Endothelial cell of umbilical vein (primary cell): ENCODE measurements around the gene DPM2. TPM values are rescaled to one million over a fixed set of nuclear protein-coding genes. Genes with fewer than 3 reads are reported as not detected.
A peak's percentile ranks its signal among the peaks of the same experiment; 100 is the strongest.

Experiments
- BruUV-seq: library from RNA; stranded (reverse); fragments of 400-500 nt; replicated peaks from 2 replicates; lab custom pipeline; 2021; lab: Mats Ljungman, UMichigan
- CTCF ChIA-PET: fragments of 300-600, 350-600 bp; sonication (Branson Sonifier 250); formaldehyde crosslinking; loops from one replicate; lab custom pipeline; 2021; ENCODE audit warnings: antibody characterized with exemption, inconsistent platforms; lab: Charles Lee
- POLR2A ChIA-PET: fragments of 300-600, 350-600 bp; sonication (Branson Sonifier 250); formaldehyde crosslinking; loops from one replicate; lab custom pipeline; 2021; ENCODE audit warnings: antibody characterized with exemption, inconsistent platforms; lab: Charles Lee
- DNase-seq: peaks from one replicate; pipeline ENCODE4 v3.0.0-alpha.2; 2011; ENCODE audit warnings: low read depth, low spot score
- FAIRE-seq: peaks from 2 replicates; lab custom pipeline; 2011; peaks lifted over from hg19 to GRCh38; lab: Jason Lieb, UNC
- H2AFZ ChIP-seq: 2 replicates; pipeline ENCODE4 v1.6.0; 2012; ENCODE audit warnings: low read depth, low read length, control low read depth, inconsistent platforms
- H3K27ac ChIP-seq: 2 replicates; pipeline ENCODE4 v1.5.1; 2011; ENCODE audit warnings: low read depth, mild to moderate bottlenecking, control low read depth, low read length, moderate library complexity; ENCODE audit not compliant: insufficient read depth
- H3K27me3 ChIP-seq, 2 experiments: 2 replicates each; pipeline versions ENCODE4 v1.6.0 to v1.6.1; 2011; ENCODE audit warnings: low read length in 2 of 2, mixed read lengths in 1 of 2; ENCODE audit not compliant: control insufficient read depth in 2 of 2, insufficient read depth in 2 of 2
- H3K36me3 ChIP-seq, 2 experiments: 2 replicates in 1 of 2; 3 replicates in 1 of 2; pipeline ENCODE4 v1.5.1; 2011; ENCODE audit warnings: low read length in 2 of 2, mild to moderate bottlenecking in 1 of 2, moderate library complexity in 1 of 2; ENCODE audit not compliant: control insufficient read depth in 2 of 2, insufficient read depth in 2 of 2; ENCODE audit errors: extremely low read depth in 1 of 2
- H3K4me1 ChIP-seq: 3 replicates; pipeline ENCODE4 v1.5.1; 2011; ENCODE audit warnings: mild to moderate bottlenecking, low read length; ENCODE audit not compliant: control insufficient read depth, insufficient read depth; ENCODE audit errors: extremely low read depth
- H3K4me2 ChIP-seq: 2 replicates; pipeline ENCODE4 v1.6.1; 2011; ENCODE audit warnings: low read length, control low read depth, mixed read lengths; ENCODE audit not compliant: insufficient read depth
- H3K4me3 ChIP-seq, 3 experiments: fragments of 200-600 bp in 1 of 3; sonication (generic), shearing (Covaris generic) in 1 of 3; replicated peaks in 1 of 3; 2 replicates each; pipeline ENCODE4 v1.5.1; 2011 to 2016; ENCODE audit warnings: control low read depth in 3 of 3, low read length in 3 of 3, mild to moderate bottlenecking in 2 of 3, inconsistent platforms in 1 of 3, low read depth in 1 of 3, moderate library complexity in 1 of 3; ENCODE audit not compliant: insufficient read depth in 1 of 3
- H3K79me2 ChIP-seq: 2 replicates; pipeline ENCODE4 v1.6.0; 2012; ENCODE audit warnings: low read length, inconsistent platforms; ENCODE audit not compliant: control insufficient read depth, insufficient read depth
- H3K9ac ChIP-seq: replicated peaks from 2 replicates; pipeline ENCODE3; 2011; ENCODE audit warnings: low read length, control low read depth; ENCODE audit not compliant: insufficient read depth; ENCODE audit errors: extremely low read depth
- H3K9me1 ChIP-seq: replicated peaks from 3 replicates; pipeline ENCODE4 v1.6.0; 2011; ENCODE audit warnings: mild to moderate bottlenecking, low read length; ENCODE audit not compliant: control insufficient read depth, insufficient read depth; ENCODE audit errors: extremely low read depth
- H3K9me3 ChIP-seq: replicated peaks from 2 replicates; pipeline ENCODE4 v1.5.1; 2012; ENCODE audit warnings: low read length, inconsistent platforms; ENCODE audit not compliant: control insufficient read depth, insufficient read depth
- H4K20me1 ChIP-seq: replicated peaks from 2 replicates; pipeline ENCODE3; 2011; ENCODE audit warnings: mild to moderate bottlenecking, low read length; ENCODE audit not compliant: control insufficient read depth, insufficient read depth; ENCODE audit errors: extremely low read depth
- FOS ChIP-seq: IDR thresholded peaks from 2 replicates; pipeline ENCODE4 v1.6.1; 2011; ENCODE audit warnings: mild to moderate bottlenecking, low read length, moderate library complexity, borderline replicate concordance; ENCODE audit not compliant: insufficient read depth
- GATA2 ChIP-seq: IDR thresholded peaks from 2 replicates; pipeline ENCODE4 v1.7.0; 2011; ENCODE audit warnings: low read depth, mild to moderate bottlenecking, moderate library complexity, mixed read lengths, low read length; ENCODE audit not compliant: insufficient read length, insufficient read depth
- JUN ChIP-seq: IDR thresholded peaks from 2 replicates; pipeline ENCODE4 v1.6.1; 2011; ENCODE audit warnings: borderline replicate concordance, low read depth; ENCODE audit not compliant: insufficient read length, insufficient read depth
- MYC ChIP-seq: IDR thresholded peaks from one replicate; pipeline ENCODE4 v1.6.1; 2011; ENCODE audit warnings: mild to moderate bottlenecking, low read depth, low read length
- POLR2A ChIP-seq: IDR thresholded peaks from 2 replicates; pipeline ENCODE4 v1.6.1; 2012; ENCODE audit warnings: low read depth, mild to moderate bottlenecking, control low read depth, low read length
- POLR2AphosphoS5 ChIP-seq: IDR thresholded peaks from 2 replicates; pipeline ENCODE4 v1.6.1; 2012; ENCODE audit warnings: low read depth, mild to moderate bottlenecking, control low read depth, low read length, moderate library complexity; ENCODE audit not compliant: insufficient read depth
- dilution Hi-C: fragments of 300-500 bp; cut with MboI; formaldehyde crosslinking; loops from one replicate; pipeline ENCODE4 v1.15.0; 2019; ENCODE audit warnings: low sequenced_read_pairs; ENCODE audit not compliant: extremely low pct_ligation_motif_present
- intact Hi-C: fragments of 100-400 bp; cut with micrococcal nuclease; formaldehyde crosslinking; loops from one replicate; pipeline ENCODE4 v1.10.0; 2022
- polyA plus RNA-seq, 4 experiments: library from polyadenylated mRNA; depleted of rRNA in 3 of 4; stranded (reverse) in 3 of 4; unstranded in 1 of 4; fragments of >200 nt; gene quantifications; 2 replicates each; pipeline versions ENCODE4 v1.2.1 to v1.2.3, GENCODE V29; 2011 to 2012; ENCODE audit warnings: missing spikeins in 1 of 4
- total RNA-seq: library from RNA; stranded (reverse); gene quantifications from 2 replicates; pipeline ENCODE4 v1.2.3, GENCODE V29; 2021

DPM2 gene
- total and polyA plus RNA-seq, 2 donors (not counting 3 experiments of a cell fraction or from before 2014, with no cell fraction given), result 47.9 to 63.9 TPM

DNA sequence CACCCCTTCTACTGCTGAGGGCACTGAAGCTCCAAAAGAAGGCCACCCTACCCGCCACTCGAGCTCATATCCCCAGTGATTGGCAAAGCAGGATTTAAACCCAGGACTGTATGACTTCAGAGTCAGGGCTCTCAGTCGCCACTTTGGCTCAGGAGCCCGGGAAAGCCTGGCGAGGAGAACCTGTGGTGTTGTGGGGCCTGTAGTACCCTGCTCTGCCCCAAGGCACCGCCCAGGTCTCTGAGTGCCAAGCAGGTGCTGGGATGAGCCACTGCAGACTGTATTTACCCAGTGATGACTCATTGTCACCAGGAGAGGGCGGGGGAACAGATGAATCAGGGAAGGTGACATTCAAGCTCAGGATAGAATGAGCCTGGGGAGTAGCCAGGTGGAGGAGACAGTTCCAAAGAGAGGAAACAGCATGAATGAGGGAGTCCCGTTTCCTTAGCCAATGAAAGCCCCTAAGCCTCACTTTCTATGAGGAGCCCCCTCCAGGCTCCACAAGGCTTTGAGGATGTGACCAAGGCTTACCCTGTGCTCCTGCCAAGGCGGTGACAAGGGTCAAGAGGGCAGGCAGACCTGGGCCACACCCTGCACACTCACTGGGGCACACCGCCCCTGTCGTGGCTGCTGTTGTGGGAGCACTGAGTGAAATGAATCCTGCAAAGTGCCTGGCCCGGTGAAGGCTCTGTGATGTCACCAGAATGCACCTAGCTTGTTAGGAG lies 17.8 kb upstream of the DPM2 start:
- Histone ChIP-seq H3K4me3 (no peak overlapping the region), H3K27me3 (no peaks in the 10 kb centered on the region), H3K9me3 (no peaks in the 10 kb centered on the region), H3K4me1 (peaks cover 6% of the 10 kb centered on the region), H3K9ac (no peak overlapping the region), H3K36me3 (no peaks in the 10 kb centered on the region), H3K9me1 (no peaks in the 10 kb centered on the region), H2AFZ (no peak overlapping the region), H3K27ac (no peak overlapping the region), H4K20me1 (no peaks in the 10 kb centered on the region), H3K79me2 (no peaks in the 10 kb centered on the region), H3K4me2 (no peak overlapping the region)
- FAIRE-seq (no peak), DNase-seq (peak; percentile 21)
- dilution Hi-C loops, result no loop called here
- CTCF ChIA-PET, result interaction anchor here (3.2 to 3.3 kb wide), 2 partner anchors 12 to 80 kb away, joined by 21 to 22 read pairs; no protein-coding TSS in a partner anchor
- intact Hi-C loops, result no loop called here
- POLR2A ChIA-PET, result interaction anchor here (0.5 kb wide), 1 partner anchor 162 kb away, joined by 3 read pairs; no protein-coding TSS in a partner anchor
- TF ChIP-seq POLR2AphosphoS5, result no peak
- peak; percentile 21 for TF ChIP-seq JUN
- BruUV-seq, result no TSS peak

DNA sequence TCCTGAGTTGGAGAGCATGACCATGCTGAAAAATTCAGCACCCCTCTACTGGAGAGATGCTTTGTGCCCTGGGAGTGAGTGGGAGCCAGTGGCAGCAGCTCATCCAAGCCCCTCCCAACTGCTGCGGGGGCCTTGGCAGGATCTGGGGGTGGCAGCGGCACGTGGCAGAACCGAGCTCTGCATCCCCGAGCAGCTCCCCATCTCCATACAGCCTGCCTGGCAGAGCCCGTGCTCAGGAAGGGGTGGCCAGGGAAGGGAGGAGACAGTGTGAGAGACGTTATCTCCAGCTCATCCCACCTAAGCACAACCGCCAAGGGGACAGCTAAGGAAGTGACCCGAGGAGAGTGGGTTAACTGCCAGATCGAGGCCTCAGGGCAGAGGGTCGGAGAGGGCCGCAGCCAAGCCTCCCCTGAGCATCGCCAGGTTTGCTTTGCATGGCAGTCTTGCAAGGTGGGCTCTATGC lies 17.2 kb upstream of the DPM2 start:
- no peak for TF ChIP-seq MYC
- TF ChIP-seq POLR2AphosphoS5, result no peak
- TF ChIP-seq GATA2, result no peak
- no peak for TF ChIP-seq FOS
- TF ChIP-seq POLR2A, result no peak
- Histone ChIP-seq H3K9ac (no peak overlapping the region), H3K36me3 (no peaks in the 10 kb centered on the region), H3K79me2 (no peaks in the 10 kb centered on the region), H3K4me1 (peaks cover 6% of the 10 kb centered on the region), H3K9me3 (no peaks in the 10 kb centered on the region), H4K20me1 (no peaks in the 10 kb centered on the region), H3K9me1 (no peaks in the 10 kb centered on the region), H3K4me2 (no peak overlapping the region), H2AFZ (no peak overlapping the region), H3K4me3 (no peak overlapping the region), H3K27ac (no peak overlapping the region), H3K27me3 (no peaks in the 10 kb centered on the region)
- BruUV-seq, result no TSS peak
- DNase-seq (no peak), FAIRE-seq (no peak)
- intact Hi-C loops, result no loop called here
- ChIA-PET POLR2A (interaction anchor here (0.5 kb wide), 1 partner anchor 163 kb away, joined by 3 read pairs; no protein-coding TSS in a partner anchor), CTCF (interaction anchor here (3.2 to 3.3 kb wide), 2 partner anchors 11 to 80 kb away, joined by 21 to 22 read pairs; no protein-coding TSS in a partner anchor)
- dilution Hi-C loops, result no loop called here
